Astrocyte of the cerebellum (primary cell): Measurements from ENCODE around the gene LIMS3.
"Not testable (repeated sequence)": the region's sequence is repeated elsewhere in the genome, so short reads cannot be mapped to it uniquely, and the experiment has no call there.

Source experiments
- DNase-seq: peaks from one replicate; pipeline ENCODE4 v3.0.0-alpha.2; 2011; ENCODE audit warnings: low read depth
- H3K4me3 ChIP-seq: 2 replicates; pipeline ENCODE4 v1.5.1; 2011; ENCODE audit warnings: mild to moderate bottlenecking, low read depth, low read length, moderate library complexity
- in situ Hi-C: cut with HindIII; loops from 2 replicates; pipeline ENCODE4 v1.10.0; 2017; ENCODE audit warnings: low sequenced_read_pairs

The LIMS3 gene

DNA sequence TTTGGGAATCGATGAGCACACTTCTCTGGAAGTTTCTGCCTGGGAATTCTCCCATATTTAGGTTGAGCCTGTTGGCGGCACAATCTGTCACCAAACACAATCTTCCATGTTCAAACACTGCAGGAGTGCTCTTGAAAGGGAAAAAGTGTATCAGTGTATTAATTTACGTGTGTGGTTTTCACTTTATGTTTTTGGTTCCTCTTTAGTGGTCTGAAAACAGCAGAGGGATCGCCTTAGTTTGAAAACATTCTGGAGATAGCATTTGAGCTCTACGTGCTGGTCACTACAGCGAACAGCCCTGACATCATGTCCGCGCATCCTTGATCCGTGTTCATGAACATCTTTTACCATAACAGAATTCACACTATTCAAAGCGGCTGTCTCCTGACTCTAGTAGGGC is 73.2 kb downstream of the LIMS3 start:
- H3K4me3 ChIP-seq, in situ Hi-C loops, DNase-seq: not testable (repeated sequence)
